Endodermal cell (in vitro differentiated cells): ENCODE measurements around the gene ANGPTL4. TPM values are rescaled to one million over a fixed set of nuclear protein-coding genes. Genes with fewer than 3 reads are reported as not detected.

Experiments
- DNase-seq: peaks from one replicate; pipeline ENCODE4 v3.0.0-alpha.2; 2017
- H3K27ac ChIP-seq: 2 replicates; pipeline ENCODE4 v1.5.1; 2013; ENCODE audit warnings: mild to moderate bottlenecking, low read depth, low read length, moderate library complexity
- H3K27me3 ChIP-seq: 2 replicates; pipeline ENCODE4 v1.6.1; 2013; ENCODE audit warnings: mild to moderate bottlenecking, low read length, moderate library complexity; ENCODE audit not compliant: insufficient read depth, control insufficient read depth, poor library complexity, severe bottlenecking
- H3K36me3 ChIP-seq: 2 replicates; pipeline ENCODE4 v1.7.0; 2013; ENCODE audit warnings: mild to moderate bottlenecking, low read length, moderate library complexity; ENCODE audit not compliant: control insufficient read depth, insufficient read depth
- H3K4me1 ChIP-seq: one replicate; pipeline ENCODE4 v1.7.0; 2013; ENCODE audit warnings: low read length; ENCODE audit not compliant: control insufficient read depth, insufficient read depth
- H3K4me3 ChIP-seq: 2 replicates; pipeline ENCODE4 v1.5.1; 2013; ENCODE audit warnings: mild to moderate bottlenecking, low read length, moderate library complexity
- H3K9ac ChIP-seq: 2 replicates; pipeline ENCODE4 v1.6.1; 2013; ENCODE audit warnings: mild to moderate bottlenecking, low read length, moderate library complexity; ENCODE audit not compliant: poor library complexity, severe bottlenecking; ENCODE audit errors: extremely low read depth
- H3K9me3 ChIP-seq: 2 replicates; pipeline ENCODE4 v1.6.1; 2013; ENCODE audit warnings: mild to moderate bottlenecking, low read length, moderate library complexity; ENCODE audit not compliant: control insufficient read depth
- H3K27ac Mint-ChIP-seq: 2 replicates; pipeline ENCODE4 v1.8.0; 2020; ENCODE audit warnings: mixed read lengths
- H3K27me3 Mint-ChIP-seq: 2 replicates; pipeline ENCODE4 v1.8.0; 2021; ENCODE audit warnings: mild to moderate bottlenecking, mixed read lengths; ENCODE audit not compliant: insufficient read depth
- H3K36me3 Mint-ChIP-seq: 2 replicates; pipeline ENCODE4 v1.8.0; 2020; ENCODE audit warnings: low read depth, mixed read lengths
- H3K4me1 Mint-ChIP-seq: 2 replicates; pipeline ENCODE4 v1.8.0; 2020; ENCODE audit warnings: mixed read lengths
- H3K4me3 Mint-ChIP-seq: 2 replicates; pipeline ENCODE4 v1.8.0; 2020; ENCODE audit warnings: mild to moderate bottlenecking, moderate library complexity, mixed read lengths
- H3K9me3 Mint-ChIP-seq: 2 replicates; pipeline ENCODE4 v1.8.0; 2020; ENCODE audit warnings: mild to moderate bottlenecking, mixed read lengths
- CTCF ChIP-seq: fragments of 200-600 bp; sonication (generic); conservative IDR thresholded peaks from 2 replicates; pipeline ENCODE4 v1.5.0; 2021; ENCODE audit warnings: antibody characterized with exemption, mild to moderate bottlenecking
- whole genome bisulfite sequencing, 2 experiments: methylation state at CpG; one replicate each; pipeline versions ENCODE4 v1.1.5 to v1.1.7; 2013; ENCODE audit warnings: missing lambda C conversion rate in 2 of 2, mixed read lengths in 1 of 2; ENCODE audit not compliant: insufficient coverage in 1 of 2, insufficient read length in 1 of 2; 5-methylcytosine and 5-hydroxymethylcytosine counted together
- total RNA-seq, 2 donors: library from RNA; stranded (reverse); fragmentation: NEBNext Ultra II Directional in 1 of 2; extraction: Animal tissue kit (Norgen Biotek cat#: 25700) in 1 of 2; gene quantifications; 2 replicates in 1 of 2; 3 replicates in 1 of 2; pipeline ENCODE4 v1.2.1, GENCODE V29; 2021

ANGPTL4 gene
- total RNA-seq, 2 donors from 2014 or later, result 10.9 to 13.2 TPM

DNA sequence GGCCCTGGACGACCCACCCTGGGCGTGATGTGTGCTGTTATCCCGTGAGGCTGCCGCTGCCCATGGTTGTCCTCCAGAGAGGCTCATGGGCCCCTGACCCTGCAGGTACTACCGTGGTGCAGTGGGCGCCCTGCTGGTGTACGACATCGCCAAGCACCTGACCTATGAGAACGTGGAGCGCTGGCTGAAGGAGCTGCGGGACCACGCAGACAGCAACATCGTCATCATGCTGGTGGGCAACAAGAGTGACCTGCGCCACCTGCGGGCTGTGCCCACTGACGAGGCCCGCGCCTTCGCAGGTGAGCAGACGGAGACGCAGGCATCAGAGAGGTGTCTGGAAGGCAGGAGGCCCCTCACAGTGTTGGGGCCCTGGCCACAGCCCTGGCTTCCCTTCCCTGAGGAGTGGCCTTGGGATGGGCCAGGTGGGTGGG lies 38.0 kb downstream of the ANGPTL4 start:
- no peaks in the 10 kb centered on the region for H3K27me3 ChIP-seq
- no peak for DNase-seq
- peaks cover 4% of the 10 kb centered on the region for H3K4me1 Mint-ChIP-seq
- peaks cover 36% of the 10 kb centered on the region for H3K36me3 ChIP-seq
- no peak for TF ChIP-seq CTCF
- H3K27ac Mint-ChIP-seq, result no peak overlapping the region
- no peak overlapping the region for H3K9ac ChIP-seq
- no peak overlapping the region for H3K4me3 ChIP-seq
- no peak overlapping the region for H3K4me3 Mint-ChIP-seq
- H3K36me3 Mint-ChIP-seq, result peaks cover 60% of the 10 kb centered on the region
- WGBS, 2 experiments, result 92 to 99% methylated on average over 18 to 21 of the region's 21 CpGs
- no peaks in the 10 kb centered on the region for H3K9me3 ChIP-seq
- H3K27ac ChIP-seq, result no peak overlapping the region
- no peaks in the 10 kb centered on the region for H3K4me1 ChIP-seq
- H3K9me3 Mint-ChIP-seq, result no peaks in the 10 kb centered on the region
- H3K27me3 Mint-ChIP-seq, result no peaks in the 10 kb centered on the region

GRCh38 chr19:8403098-8403819 lies 39.3 kb downstream of the ANGPTL4 start:
- no peak for TF ChIP-seq CTCF
- Histone ChIP-seq H3K27ac (no peak overlapping the region), H3K4me3 (no peak overlapping the region), H3K4me1 (no peaks in the 10 kb centered on the region), H3K27me3 (no peaks in the 10 kb centered on the region), H3K9me3 (no peaks in the 10 kb centered on the region), H3K36me3 (peaks cover 36% of the 10 kb centered on the region), H3K9ac (no peak overlapping the region)
- H3K4me3 Mint-ChIP-seq, result no peak overlapping the region
- H3K27me3 Mint-ChIP-seq, result no peaks in the 10 kb centered on the region
- H3K9me3 Mint-ChIP-seq, result no peaks in the 10 kb centered on the region
- no peaks in the 10 kb centered on the region for H3K4me1 Mint-ChIP-seq
- no peak for DNase-seq
- H3K36me3 Mint-ChIP-seq, result peaks cover 55% of the 10 kb centered on the region
- H3K27ac Mint-ChIP-seq, result no peak overlapping the region
- 95 to 96% methylated on average over 37 to 44 of the region's 44 CpGs for WGBS, 2 experiments

- WGBS, 2 experiments, result 89 to 91% methylated on average over 12 to 24 of the region's 24 CpGs
- Mint-ChIP-seq H3K36me3 (peaks cover 53% of the 10 kb centered on the region), H3K4me3 (no peak overlapping the region), H3K27ac (no peak overlapping the region), H3K27me3 (no peaks in the 10 kb centered on the region), H3K4me1 (no peaks in the 10 kb centered on the region), H3K9me3 (no peaks in the 10 kb centered on the region)
- DNase-seq, result no peak
- Histone ChIP-seq H3K4me1 (no peaks in the 10 kb centered on the region), H3K27me3 (no peaks in the 10 kb centered on the region), H3K27ac (no peak overlapping the region), H3K9me3 (no peaks in the 10 kb centered on the region), H3K4me3 (no peak overlapping the region), H3K9ac (no peak overlapping the region), H3K36me3 (peaks cover 36% of the 10 kb centered on the region)
- no peak for TF ChIP-seq CTCF
Measured at GRCh38 chr19:8403820-8404109, 39.8 kb downstream of the ANGPTL4 start.
